GM23338 (cell line): ENCODE results near the gene APOBEC4. TPM values are rescaled to one million over a fixed set of nuclear protein-coding genes. Genes with fewer than 3 reads are reported as not detected.

Experiments
- ATAC-seq: fragments of 200-7000 bp; cut with Tn5 transposase; 3 replicates; pipeline ENCODE4 v1.9.1; 2020
- DNase-seq: peaks from one replicate; pipeline ENCODE4 v3.0.0-alpha.2; 2015; ENCODE audit warnings: low spot score
- H2AFZ ChIP-seq: fragments of 200-600 bp; sonication (generic); 2 replicates; pipeline ENCODE4 v1.8.0; 2016; ENCODE audit warnings: antibody characterized with exemption, mild to moderate bottlenecking, moderate library complexity
- H3F3A ChIP-seq: fragments of 200-600 bp; sonication (generic); replicated peaks from 2 replicates; pipeline ENCODE4 v1.8.0; 2017; ENCODE audit warnings: antibody characterized with exemption, mixed run types, low read depth
- H3K27ac ChIP-seq: fragments of 200-600 bp; sonication (generic); 2 replicates; pipeline ENCODE4 v1.6.1; 2016; ENCODE audit warnings: low read depth
- H3K27me3 ChIP-seq: fragments of 200-600 bp; sonication (generic); 2 replicates; pipeline ENCODE4 v1.8.0; 2016; ENCODE audit warnings: mild to moderate bottlenecking, mixed run types, moderate library complexity; ENCODE audit not compliant: insufficient read depth
- H3K36me3 ChIP-seq: fragments of 200-600 bp; sonication (generic); 2 replicates; pipeline ENCODE4 v1.8.0; 2016; ENCODE audit warnings: mild to moderate bottlenecking; ENCODE audit not compliant: insufficient read depth
- H3K4me1 ChIP-seq: fragments of 200-600 bp; sonication (generic); 2 replicates; pipeline ENCODE4 v1.8.0; 2016; ENCODE audit warnings: mild to moderate bottlenecking, moderate library complexity; ENCODE audit not compliant: insufficient read depth
- H3K4me2 ChIP-seq: fragments of 200-600 bp; sonication (generic); 2 replicates; pipeline ENCODE4 v1.7.1; 2017; ENCODE audit warnings: mixed run types
- H3K4me3 ChIP-seq: fragments of 200-600 bp; sonication (generic); 2 replicates; pipeline ENCODE4 v1.6.1; 2016; ENCODE audit warnings: mixed run types
- H3K79me2 ChIP-seq: fragments of 200-600 bp; sonication (generic); replicated peaks from 2 replicates; pipeline ENCODE4 v1.8.0; 2017; ENCODE audit warnings: mild to moderate bottlenecking; ENCODE audit not compliant: insufficient read depth
- H3K9me2 ChIP-seq: fragments of 200-600 bp; sonication (generic); 2 replicates; pipeline ENCODE4 v1.8.0; 2017; ENCODE audit not compliant: insufficient read depth
- H4K20me1 ChIP-seq: fragments of 200-600 bp; sonication (generic); replicated peaks from 2 replicates; pipeline ENCODE4 v1.8.0; 2017; ENCODE audit warnings: mild to moderate bottlenecking; ENCODE audit not compliant: insufficient read depth
- H3K27ac Mint-ChIP-seq: 2 replicates; pipeline ENCODE4 v1.8.0; 2020; ENCODE audit warnings: inconsistent platforms, mild to moderate bottlenecking, moderate library complexity, mixed read lengths
- H3K27me3 Mint-ChIP-seq: 3 replicates; pipeline ENCODE4 v1.8.0; 2022; ENCODE audit warnings: low read depth, mild to moderate bottlenecking, moderate library complexity, mixed read lengths, inconsistent platforms; ENCODE audit not compliant: insufficient read depth, poor library complexity
- H3K36me3 Mint-ChIP-seq: 3 replicates; pipeline ENCODE4 v1.8.0; 2021; ENCODE audit warnings: low read depth, mild to moderate bottlenecking, inconsistent platforms, moderate library complexity, mixed read lengths
- H3K4me1 Mint-ChIP-seq: 3 replicates; pipeline ENCODE4 v1.8.0; 2020; ENCODE audit warnings: mild to moderate bottlenecking, inconsistent platforms, mixed read lengths
- H3K4me3 Mint-ChIP-seq: 3 replicates; pipeline ENCODE4 v1.8.0; 2021; ENCODE audit warnings: moderate library complexity, mild to moderate bottlenecking, inconsistent platforms, mixed read lengths
- H3K9me3 Mint-ChIP-seq: 3 replicates; pipeline ENCODE4 v1.8.0; 2020; ENCODE audit warnings: moderate library complexity, mild to moderate bottlenecking, inconsistent platforms, mixed read lengths
- CREB1 ChIP-seq: fragments of 250-450 bp; sonication (Bioruptor Pico); IDR thresholded peaks from 2 replicates; pipeline ENCODE4 v1.5.0; 2020; ENCODE audit warnings: low read depth, mild to moderate bottlenecking, moderate library complexity
- EZH2 ChIP-seq: fragments of 200-600 bp; sonication (generic); IDR thresholded peaks from one replicate; pipeline ENCODE4 v1.8.0; 2017; ENCODE audit warnings: antibody characterized with exemption, mild to moderate bottlenecking, low read depth; ENCODE audit not compliant: unreplicated experiment
- EZH2phosphoT487 ChIP-seq: fragments of 200-600 bp; sonication (generic); IDR thresholded peaks from one replicate; pipeline ENCODE4 v1.8.1; 2018; ENCODE audit warnings: antibody characterized with exemption; ENCODE audit not compliant: unreplicated experiment
- JUNB ChIP-seq: IDR thresholded peaks from one replicate; pipeline ENCODE4 v1.6.1; 2016; ENCODE audit warnings: antibody characterized with exemption; ENCODE audit not compliant: unreplicated experiment
- NANOG ChIP-seq: IDR thresholded peaks from 2 replicates; pipeline ENCODE4 v1.6.1; 2016; ENCODE audit warnings: antibody characterized with exemption, borderline replicate concordance
- STAT1 ChIP-seq: IDR thresholded peaks from one replicate; pipeline ENCODE4 v1.6.1; 2016; ENCODE audit warnings: antibody characterized with exemption; ENCODE audit not compliant: unreplicated experiment
- ZNF114 ChIP-seq: fragments of 250-450 bp; sonication (Bioruptor Pico); IDR thresholded peaks from 2 replicates; pipeline ENCODE4 v1.5.0; 2020; ENCODE audit warnings: mild to moderate bottlenecking, moderate library complexity
- polyA plus RNA-seq: library from polyadenylated mRNA; unstranded; fragments of >200 nt; fragmentation: Nextera tagmentation; extraction: Ambion mirVana; gene quantifications from 2 replicates; pipeline ENCODE4 v1.2.1, GENCODE V29; 2016
- total RNA-seq: library from RNA; depleted of rRNA; stranded (reverse); fragments of >200 nt; shearing (Covaris generic); gene quantifications from 2 replicates; pipeline ENCODE4 v1.2.3, GENCODE V29; 2014
- TF ChIP-seq, protein P1 (sequence below): IDR thresholded peaks from 2 replicates; pipeline ENCODE4 v1.6.1; 2016; ENCODE audit warnings: antibody characterized with exemption
- TF ChIP-seq, protein P2 (sequence below), 2 experiments: fragments of 200-600 bp in 1 of 2; sonication (generic) in 1 of 2; conservative IDR thresholded peaks; 2 replicates each; pipeline versions ENCODE4 v1.5.1 to v1.6.1; 2016 to 2017; ENCODE audit warnings: antibody characterized with exemption in 2 of 2, low read depth in 2 of 2, mild to moderate bottlenecking in 2 of 2, moderate library complexity in 1 of 2

Gene APOBEC4
- total and polyA plus RNA-seq, 2 experiments from 2014 or later, result 0.10 TPM; not detected in 1

DNA sequence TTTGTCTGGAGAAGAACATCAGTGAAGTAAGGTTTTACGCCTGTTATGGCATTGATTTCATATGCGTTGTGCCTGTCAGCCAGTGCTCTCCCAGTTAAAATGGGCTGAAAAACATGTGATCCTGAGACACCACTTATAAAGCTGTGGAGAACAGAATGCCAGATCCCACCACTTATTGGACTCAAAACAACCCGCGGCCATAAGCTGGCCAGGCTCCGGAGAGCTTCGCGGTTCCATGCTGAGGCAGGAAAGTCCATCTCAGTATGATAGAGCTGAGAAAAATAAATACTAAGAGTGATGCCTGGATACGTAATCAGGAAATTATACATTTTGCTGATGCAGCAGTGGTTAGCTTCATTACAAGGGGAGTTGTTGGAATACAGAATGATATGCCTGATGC is 5.1 kb downstream of the APOBEC4 start (continued):
- TF ChIP-seq JUNB, result no peak
- TF ChIP-seq, protein P1, sequence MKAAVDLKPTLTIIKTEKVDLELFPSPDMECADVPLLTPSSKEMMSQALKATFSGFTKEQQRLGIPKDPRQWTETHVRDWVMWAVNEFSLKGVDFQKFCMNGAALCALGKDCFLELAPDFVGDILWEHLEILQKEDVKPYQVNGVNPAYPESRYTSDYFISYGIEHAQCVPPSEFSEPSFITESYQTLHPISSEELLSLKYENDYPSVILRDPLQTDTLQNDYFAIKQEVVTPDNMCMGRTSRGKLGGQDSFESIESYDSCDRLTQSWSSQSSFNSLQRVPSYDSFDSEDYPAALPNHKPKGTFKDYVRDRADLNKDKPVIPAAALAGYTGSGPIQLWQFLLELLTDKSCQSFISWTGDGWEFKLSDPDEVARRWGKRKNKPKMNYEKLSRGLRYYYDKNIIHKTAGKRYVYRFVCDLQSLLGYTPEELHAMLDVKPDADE, result no peak

DNA sequence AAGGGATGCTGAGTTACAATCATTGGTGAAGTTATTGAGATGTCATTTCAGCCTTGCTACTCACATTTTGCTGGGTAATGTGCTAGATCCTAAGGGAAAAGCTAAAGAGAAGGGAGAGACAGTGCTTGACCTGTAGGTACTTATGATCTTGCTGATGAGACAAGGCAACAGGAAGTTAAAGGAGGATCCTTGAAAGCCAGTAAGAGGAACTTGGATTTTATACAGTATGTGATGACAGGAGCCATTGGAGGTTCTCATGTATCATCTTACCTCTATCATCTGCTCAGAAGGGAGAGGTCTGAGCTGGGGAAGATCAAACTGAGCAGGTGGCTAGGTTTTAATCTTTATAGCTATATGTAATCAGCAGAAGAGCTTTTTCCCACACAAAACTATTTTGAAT is 6.3 kb downstream of the APOBEC4 start:
- Mint-ChIP-seq H3K4me1 (peaks cover 6% of the 10 kb centered on the region; the same call in 2 of the 3 replicates), H3K27me3 (no peaks in the 10 kb centered on the region), H3K27ac (no peak overlapping the region), H3K4me3 (no peak overlapping the region), H3K36me3 (no peaks in the 10 kb centered on the region), H3K9me3 (no peaks in the 10 kb centered on the region)
- Histone ChIP-seq H2AFZ (no peak overlapping the region), H3K27ac (no peak overlapping the region), H4K20me1 (no peaks in the 10 kb centered on the region), H3K9me2 (0 out of 2 replicates have a peak, but pooled peaks cover 2% of the 10 kb centered on the region), H3K27me3 (no peaks in the 10 kb centered on the region), H3K4me3 (no peak overlapping the region), H3K4me2 (no peak overlapping the region), H3K4me1 (no peaks in the 10 kb centered on the region), H3K36me3 (no peaks in the 10 kb centered on the region), H3K79me2 (no peaks in the 10 kb centered on the region), H3F3A (no peaks in the 10 kb centered on the region)
- TF ChIP-seq CREB1 (CRISPR knock-in tag), result no peak
- TF ChIP-seq EZH2, result no peak
- no peak for TF ChIP-seq ZNF114 (CRISPR knock-in tag)
- TF ChIP-seq EZH2phosphoT487, result no peak
- no peak for DNase-seq
- no peak for ATAC-seq

DNA sequence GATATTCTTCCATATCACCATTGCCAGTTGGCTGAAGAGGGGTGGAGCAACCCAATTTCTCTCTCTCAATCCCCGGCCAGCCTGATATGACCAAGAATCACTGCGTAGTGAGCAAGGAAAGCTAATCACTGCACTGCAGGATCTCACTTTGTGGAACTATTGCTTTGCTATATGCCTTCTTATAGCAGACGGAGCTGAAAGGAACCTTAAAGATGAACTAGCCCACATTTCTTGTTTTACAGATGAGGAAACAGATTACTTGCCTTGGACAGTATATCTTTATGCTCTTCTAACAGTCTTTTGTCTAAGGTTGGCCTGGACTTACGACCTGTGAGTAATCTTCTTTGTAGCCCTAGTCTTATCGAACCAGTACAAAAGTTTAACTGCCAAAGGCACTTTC is 7.6 kb downstream of the APOBEC4 start:
- TF ChIP-seq EZH2phosphoT487 (no peak), JUNB (no peak), NANOG (no peak), ZNF114 (CRISPR knock-in tag) (no peak), CREB1 (CRISPR knock-in tag) (no peak), STAT1 (no peak)
- TF ChIP-seq, protein P2, sequence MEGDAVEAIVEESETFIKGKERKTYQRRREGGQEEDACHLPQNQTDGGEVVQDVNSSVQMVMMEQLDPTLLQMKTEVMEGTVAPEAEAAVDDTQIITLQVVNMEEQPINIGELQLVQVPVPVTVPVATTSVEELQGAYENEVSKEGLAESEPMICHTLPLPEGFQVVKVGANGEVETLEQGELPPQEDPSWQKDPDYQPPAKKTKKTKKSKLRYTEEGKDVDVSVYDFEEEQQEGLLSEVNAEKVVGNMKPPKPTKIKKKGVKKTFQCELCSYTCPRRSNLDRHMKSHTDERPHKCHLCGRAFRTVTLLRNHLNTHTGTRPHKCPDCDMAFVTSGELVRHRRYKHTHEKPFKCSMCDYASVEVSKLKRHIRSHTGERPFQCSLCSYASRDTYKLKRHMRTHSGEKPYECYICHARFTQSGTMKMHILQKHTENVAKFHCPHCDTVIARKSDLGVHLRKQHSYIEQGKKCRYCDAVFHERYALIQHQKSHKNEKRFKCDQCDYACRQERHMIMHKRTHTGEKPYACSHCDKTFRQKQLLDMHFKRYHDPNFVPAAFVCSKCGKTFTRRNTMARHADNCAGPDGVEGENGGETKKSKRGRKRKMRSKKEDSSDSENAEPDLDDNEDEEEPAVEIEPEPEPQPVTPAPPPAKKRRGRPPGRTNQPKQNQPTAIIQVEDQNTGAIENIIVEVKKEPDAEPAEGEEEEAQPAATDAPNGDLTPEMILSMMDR (conservative IDR thresholded peaks at IDR 0.05; ENCODE audit: low read depth in 2 of 2), result no peak
- H3K36me3 Mint-ChIP-seq, result no peaks in the 10 kb centered on the region
- H3K4me3 Mint-ChIP-seq, result no peak overlapping the region
- Histone ChIP-seq H3K27me3 (no peaks in the 10 kb centered on the region), H3K4me3 (no peak overlapping the region), H3K79me2 (no peaks in the 10 kb centered on the region), H3K36me3 (no peaks in the 10 kb centered on the region), H4K20me1 (no peaks in the 10 kb centered on the region), H3K27ac (no peak overlapping the region), H3K9me2 (0 out of 2 replicates have a peak, but pooled peaks cover 2% of the 10 kb centered on the region), H2AFZ (no peak overlapping the region), H3K4me1 (no peaks in the 10 kb centered on the region), H3K4me2 (no peak overlapping the region), H3F3A (no peaks in the 10 kb centered on the region)
- no peaks in the 10 kb centered on the region for H3K27me3 Mint-ChIP-seq
- ATAC-seq, result no peak
- no peak overlapping the region for H3K27ac Mint-ChIP-seq
- DNase-seq, result no peak
- H3K9me3 Mint-ChIP-seq, result no peaks in the 10 kb centered on the region
- H3K4me1 Mint-ChIP-seq, result no peaks in the 10 kb centered on the region
